ENCODE results near the gene MTRR.
A peak's percentile ranks its signal among the peaks of the same experiment; 100 is the strongest.

The MTRR gene

GRCh38 chr5:7868773-7869473, at the start of gene MTRR, which contains the start of gene FASTKD3:
TSS of gene MTRR (plus strand) at chr5:7869148. CDS start at chr5:7870795, 1,647 bp downstream.
TSS of gene FASTKD3 (minus strand) at chr5:7869031. CDS start at chr5:7868083, 948 bp downstream.
- FAIRE-seq = peak; percentile 93
- peak; percentile 96 for DNase-seq (ENCODE audit: insufficient read length, low spot score)

GRCh38 chr5:7822449-7822848, 46.5 kb upstream of the MTRR start:
- FAIRE-seq (no peak), DNase-seq (ENCODE audit: insufficient read length, low spot score) (no peak)
- TF ChIP-seq POLR2A (IDR thresholded peaks at IDR 0.05; ENCODE audit: low read depth, low read length) = no peak

More at GRCh38 chr5:7868773-7869473, at the start of gene MTRR, which contains the start of gene FASTKD3:
- peak; percentile 93 for TF ChIP-seq POLR2A (IDR thresholded peaks at IDR 0.05; ENCODE audit: low read depth, low read length)

GRCh38 chr5:7823594-7823993, 45.4 kb upstream of the MTRR start:
- no peak for TF ChIP-seq POLR2A (IDR thresholded peaks at IDR 0.05; ENCODE audit: low read depth, low read length)
- FAIRE-seq = no peak
- DNase-seq (ENCODE audit: insufficient read length, low spot score) = no peak

- FAIRE-seq (no peak), DNase-seq (ENCODE audit: insufficient read length, low spot score) (no peak)
- TF ChIP-seq POLR2A (IDR thresholded peaks at IDR 0.05; ENCODE audit: low read depth, low read length) = no peak
These were observed 44.0 kb upstream of the MTRR start for GRCh38 chr5:7824995-7825394.

GRCh38 chr5:7825630-7826029, 43.3 kb upstream of the MTRR start:
- DNase-seq (ENCODE audit: insufficient read length, low spot score) (no peak), FAIRE-seq (no peak)
- TF ChIP-seq POLR2A (IDR thresholded peaks at IDR 0.05; ENCODE audit: low read depth, low read length) = no peak

- no peak for TF ChIP-seq POLR2A (IDR thresholded peaks at IDR 0.05; ENCODE audit: low read depth, low read length)
- FAIRE-seq (no peak), DNase-seq (ENCODE audit: insufficient read length, low spot score) (no peak)
These were observed 41.3 kb upstream of the MTRR start for GRCh38 chr5:7827610-7828009.

GRCh38 chr5:7828269-7828668, 40.7 kb upstream of the MTRR start:
- no peak for TF ChIP-seq POLR2A (IDR thresholded peaks at IDR 0.05; ENCODE audit: low read depth, low read length)
- DNase-seq (ENCODE audit: insufficient read length, low spot score) = no peak
- FAIRE-seq = no peak

- no peak for DNase-seq (ENCODE audit: insufficient read length, low spot score)
- TF ChIP-seq POLR2A (IDR thresholded peaks at IDR 0.05; ENCODE audit: low read depth, low read length) = no peak
- no peak for FAIRE-seq
These were observed 34.0 kb upstream of the MTRR start for GRCh38 chr5:7834982-7835381.

GRCh38 chr5:7837403-7837802, 31.5 kb upstream of the MTRR start:
- FAIRE-seq (no peak), DNase-seq (ENCODE audit: insufficient read length, low spot score) (no peak)
- TF ChIP-seq POLR2A (IDR thresholded peaks at IDR 0.05; ENCODE audit: low read depth, low read length) = no peak

GRCh38 chr5:7842531-7842930, 26.4 kb upstream of the MTRR start:
- TF ChIP-seq POLR2A (IDR thresholded peaks at IDR 0.05; ENCODE audit: low read depth, low read length) = no peak
- FAIRE-seq = no peak
- DNase-seq (ENCODE audit: insufficient read length, low spot score) = no peak

- DNase-seq (ENCODE audit: insufficient read length, low spot score) (no peak), FAIRE-seq (no peak)
- no peak for TF ChIP-seq POLR2A (IDR thresholded peaks at IDR 0.05; ENCODE audit: low read depth, low read length)
These were observed 24.0 kb upstream of the MTRR start for GRCh38 chr5:7844901-7845300.

GRCh38 chr5:7845557-7845956, 23.4 kb upstream of the MTRR start:
- no peak for TF ChIP-seq POLR2A (IDR thresholded peaks at IDR 0.05; ENCODE audit: low read depth, low read length)
- no peak for DNase-seq (ENCODE audit: insufficient read length, low spot score)
- FAIRE-seq = no peak

GRCh38 chr5:7846327-7846726, 22.6 kb upstream of the MTRR start:
- no peak for DNase-seq (ENCODE audit: insufficient read length, low spot score)
- TF ChIP-seq POLR2A (IDR thresholded peaks at IDR 0.05; ENCODE audit: low read depth, low read length) = no peak
- FAIRE-seq = no peak

- DNase-seq (ENCODE audit: insufficient read length, low spot score) (no peak), FAIRE-seq (no peak)
- TF ChIP-seq POLR2A (IDR thresholded peaks at IDR 0.05; ENCODE audit: low read depth, low read length) = no peak
These were observed 20.7 kb upstream of the MTRR start for GRCh38 chr5:7848296-7848695.

- FAIRE-seq (no peak), DNase-seq (ENCODE audit: insufficient read length, low spot score) (no peak)
- TF ChIP-seq POLR2A (IDR thresholded peaks at IDR 0.05; ENCODE audit: low read depth, low read length) = no peak
These were observed 19.1 kb upstream of the MTRR start for GRCh38 chr5:7849681-7850394.

Measured in H54 (cell line).